Neural crest cell (in vitro differentiated cells): ENCODE data around the gene SMIM35. TPM values are rescaled to one million over a fixed set of nuclear protein-coding genes. Genes with fewer than 3 reads are reported as not detected.
A peak's percentile ranks its signal among the peaks of the same experiment; 100 is the strongest.

Source experiments
- DNase-seq: peaks from one replicate; pipeline ENCODE4 v3.0.0; 2021; ENCODE audit warnings: low read depth, mixed read lengths, low spot score
- H3K27ac Mint-ChIP-seq: one replicate; pipeline ENCODE4 v1.8.0; 2021; ENCODE audit warnings: mild to moderate bottlenecking, mixed read lengths; ENCODE audit not compliant: unreplicated experiment
- H3K27me3 Mint-ChIP-seq: 2 replicates; pipeline ENCODE4 v1.8.0; 2021; ENCODE audit warnings: low read depth, mild to moderate bottlenecking, mixed read lengths
- H3K36me3 Mint-ChIP-seq: 2 replicates; pipeline ENCODE4 v1.8.0; 2021; ENCODE audit warnings: low read depth, mild to moderate bottlenecking, mixed read lengths
- H3K4me1 Mint-ChIP-seq: 2 replicates; pipeline ENCODE4 v1.8.0; 2021; ENCODE audit warnings: mixed read lengths
- H3K4me3 Mint-ChIP-seq: one replicate; pipeline ENCODE4 v1.8.0; 2021; ENCODE audit warnings: mild to moderate bottlenecking, mixed read lengths
- H3K9me3 Mint-ChIP-seq: 2 replicates; pipeline ENCODE4 v1.8.0; 2021; ENCODE audit warnings: mixed read lengths
- CTCF ChIP-seq: fragments of 200-600 bp; sonication (generic); conservative IDR thresholded peaks from 2 replicates; pipeline ENCODE4 v1.5.0; 2021; ENCODE audit warnings: antibody characterized with exemption, mild to moderate bottlenecking
- total RNA-seq: library from RNA; stranded (reverse); gene quantifications from 2 replicates; pipeline ENCODE4 v1.2.1, GENCODE V29; 2021

SMIM35 gene
- total RNA-seq, 1 donor from 2014 or later: not detected

- no peak for TF ChIP-seq CTCF
- no peaks in the 10 kb centered on the region for H3K9me3 Mint-ChIP-seq
- H3K4me3 Mint-ChIP-seq: no peak overlapping the region
- H3K27me3 Mint-ChIP-seq: no peaks in the 10 kb centered on the region
- DNase-seq: no peak
- peaks cover 13% of the 10 kb centered on the region for H3K4me1 Mint-ChIP-seq
- no peaks in the 10 kb centered on the region for H3K36me3 Mint-ChIP-seq
- no peak overlapping the region for H3K27ac Mint-ChIP-seq
Measured at GRCh38 chr11:118045191-118045590, 41.6 kb downstream of the SMIM35 start.

- Mint-ChIP-seq H3K27me3 (no peaks in the 10 kb centered on the region), H3K36me3 (no peaks in the 10 kb centered on the region), H3K4me1 (peaks cover 21% of the 10 kb centered on the region)
Measured at GRCh38 chr11:118042796-118043195, 44.0 kb downstream of the SMIM35 start.

GRCh38 chr11:118042141-118042540, 44.6 kb downstream of the SMIM35 start:
- Mint-ChIP-seq H3K4me1 (peaks cover 25% of the 10 kb centered on the region), H3K4me3 (no peak overlapping the region), H3K36me3 (no peaks in the 10 kb centered on the region), H3K27me3 (no peaks in the 10 kb centered on the region), H3K27ac (no peak overlapping the region), H3K9me3 (no peaks in the 10 kb centered on the region)
- no peak for TF ChIP-seq CTCF
- no peak for DNase-seq

More at GRCh38 chr11:118042796-118043195, 44.0 kb downstream of the SMIM35 start:
- no peaks in the 10 kb centered on the region for H3K9me3 Mint-ChIP-seq
- no peak overlapping the region for H3K4me3 Mint-ChIP-seq
- no peak for TF ChIP-seq CTCF
- H3K27ac Mint-ChIP-seq: no peak overlapping the region
- DNase-seq: no peak

GRCh38 chr11:118033443-118033842, 53.3 kb downstream of the SMIM35 start:
- H3K4me3 Mint-ChIP-seq: no peak overlapping the region
- no peaks in the 10 kb centered on the region for H3K9me3 Mint-ChIP-seq
- no peak overlapping the region for H3K27ac Mint-ChIP-seq
- peaks cover 4% of the 10 kb centered on the region for H3K27me3 Mint-ChIP-seq
- H3K4me1 Mint-ChIP-seq: peaks cover 8% of the 10 kb centered on the region
- DNase-seq: no peak
- H3K36me3 Mint-ChIP-seq: no peaks in the 10 kb centered on the region
- TF ChIP-seq CTCF: no peak

- Mint-ChIP-seq H3K36me3 (no peaks in the 10 kb centered on the region), H3K4me3 (no peak overlapping the region), H3K4me1 (no peaks in the 10 kb centered on the region), H3K9me3 (peaks cover 3% of the 10 kb centered on the region), H3K27ac (no peak overlapping the region), H3K27me3 (peaks cover 7% of the 10 kb centered on the region)
- no peak for DNase-seq
- no peak for TF ChIP-seq CTCF
Measured at GRCh38 chr11:118028626-118029025, 58.1 kb downstream of the SMIM35 start.

GRCh38 chr11:118027694-118028093, 59.1 kb downstream of the SMIM35 start:
- Mint-ChIP-seq H3K4me3 (no peak overlapping the region), H3K9me3 (peaks cover 3% of the 10 kb centered on the region), H3K27ac (peak overlapping the region; percentile 40), H3K4me1 (no peaks in the 10 kb centered on the region), H3K36me3 (no peaks in the 10 kb centered on the region), H3K27me3 (peaks cover 7% of the 10 kb centered on the region)
- TF ChIP-seq CTCF: no peak
- DNase-seq: no peak
